Activated CD8-positive, alpha-beta memory T cell treated with anti-CD3 and anti-CD28 coated beads, Interleukin-2, amount 10 ng/mL, durations not matched to agents 7 days and 5 days (primary cell): ENCODE data around the gene KRT5. TPM values are rescaled to one million over a fixed set of nuclear protein-coding genes. Genes with fewer than 3 reads are reported as not detected.

Experiments used
- total RNA-seq, 2 experiments: library from RNA; stranded (reverse); gene quantifications; one replicate each; pipeline ENCODE4 v1.2.3, GENCODE V29; 2021

Gene KRT5
- total RNA-seq, 2 experiments from 2014 or later = not detected

Other genes starting within 250 kb of the KRT5 start
- 1 to 10 TPM in 1 of 2 experiments, under 1 TPM in 1; 0.18 to 1.2 TPM for gene KRT86, start 245.7 kb downstream of the KRT5 start, total RNA-seq
- under 1 TPM in 1 of 2 experiments, not detected in 1; 0.30 TPM for gene KRT81, start 228.9 kb downstream of the KRT5 start, total RNA-seq
- gene KRT83, start 199.0 kb downstream of the KRT5 start, total RNA-seq = not detected
- not detected for gene KRT85, start 152.9 kb downstream of the KRT5 start, total RNA-seq
- gene KRT84, start 134.7 kb downstream of the KRT5 start, total RNA-seq = not detected
- gene KRT82, start 114.1 kb downstream of the KRT5 start, total RNA-seq = not detected
- not detected for gene KRT75, start 86.0 kb downstream of the KRT5 start, total RNA-seq
- not detected for gene KRT6B, start 68.2 kb downstream of the KRT5 start, total RNA-seq
- not detected for gene KRT6C, start 46.6 kb downstream of the KRT5 start, total RNA-seq
- gene KRT6A, start 27.1 kb downstream of the KRT5 start, total RNA-seq = not detected
- gene KRT71, start 32.8 kb upstream of the KRT5 start, total RNA-seq = not detected
- gene KRT74, start 53.4 kb upstream of the KRT5 start, total RNA-seq = not detected
- under 1 TPM in 1 of 2 experiments, not detected in 1; 0.15 TPM for gene KRT72, start 81.1 kb upstream of the KRT5 start, total RNA-seq
- not detected for gene KRT73, start 98.2 kb upstream of the KRT5 start, total RNA-seq
- gene KRT2, start 131.8 kb upstream of the KRT5 start, total RNA-seq = not detected
- gene KRT1, start 160.0 kb upstream of the KRT5 start, total RNA-seq = not detected
- gene KRT77, start 183.1 kb upstream of the KRT5 start, total RNA-seq = not detected